ENCODE results near the gene COL4A2.

- TF ChIP-seq POLR2AphosphoS5 (IDR thresholded peaks at IDR 0.05; ENCODE audit: borderline replicate concordance, low read depth, low read length) (no peak), EZH2 (IDR thresholded peaks at IDR 0.05) (no peak)
Measured at GRCh38 chr13:110281736-110282135, 25.3 kb upstream of the COL4A2 start.
